HepG2 (cell line): ENCODE data around the gene PLA2G4F. TPM values are rescaled to one million over a fixed set of nuclear protein-coding genes. Genes with fewer than 3 reads are reported as not detected.

Source experiments
- ATAC-seq: fragments of 200-7000 bp; cut with Tn5 transposase; 3 replicates; pipeline ENCODE4 v1.9.1; 2020; ENCODE audit warnings: mild to moderate bottlenecking, moderate library complexity
- BruUV-seq: library from RNA; stranded (reverse); fragments of 400-500 nt; replicated peaks from 2 replicates; lab custom pipeline; 2021; lab: Mats Ljungman, UMichigan
- CTCF ChIA-PET: fragments of 300-600 bp; formaldehyde crosslinking; extraction: SDS; loops from one replicate; lab custom pipeline; 2021; ENCODE audit warnings: low total read pairs, inconsistent platforms, low intra/inter-chr PET ratio; lab: Yijun Ruan, JAX
- POLR2A ChIA-PET: fragments of 350-600 bp; sonication (Branson Sonifier 250); formaldehyde crosslinking; loops from one replicate; lab custom pipeline; 2020; ENCODE audit warnings: antibody characterized with exemption, inconsistent platforms; lab: Yijun Ruan, JAX
- DNase-seq: peaks from one replicate; pipeline ENCODE4 v3.0.0-alpha.2; 2015; ENCODE audit warnings: low spot score
- FAIRE-seq: peaks from 3 replicates; lab custom pipeline; 2011; peaks lifted over from hg19 to GRCh38; lab: Jason Lieb, UNC
- H2AFZ ChIP-seq: one replicate; pipeline ENCODE4 v1.6.1; 2011; ENCODE audit warnings: low read length, inconsistent platforms
- H3K27ac ChIP-seq: fragments of 300-600 bp; 3 replicates; pipeline ENCODE4 v1.8.0; 2011; ENCODE audit warnings: mixed run types, mild to moderate bottlenecking, mixed read lengths, low read length, inconsistent platforms; ENCODE audit not compliant: insufficient read depth; ENCODE audit errors: extremely low read length
- H3K27me3 ChIP-seq, 2 experiments: fragments of 200-600 bp in 1 of 2; 2 replicates in 1 of 2; 3 replicates in 1 of 2; pipeline versions ENCODE4 v1.6.0 to v1.8.0; 2011; ENCODE audit warnings: low read length in 2 of 2, mild to moderate bottlenecking in 2 of 2, moderate library complexity in 2 of 2, inconsistent platforms in 1 of 2; ENCODE audit not compliant: insufficient read depth in 2 of 2, control insufficient read depth in 1 of 2
- H3K36me3 ChIP-seq, 2 experiments: fragments of 200-600 bp in 1 of 2; replicated peaks in 1 of 2; 2 replicates in 1 of 2; 3 replicates in 1 of 2; pipeline versions ENCODE4 v1.5.1 to v1.8.0; 2011; ENCODE audit warnings: low read length in 2 of 2, inconsistent platforms in 1 of 2; ENCODE audit not compliant: insufficient read depth in 2 of 2, control insufficient read depth in 1 of 2
- H3K4me1 ChIP-seq: 2 replicates; pipeline ENCODE4 v1.5.1; 2012; ENCODE audit warnings: low read length, inconsistent platforms; ENCODE audit not compliant: insufficient read depth
- H3K4me2 ChIP-seq: 2 replicates; pipeline ENCODE4 v1.6.0; 2011; ENCODE audit warnings: low read depth, low read length, inconsistent platforms
- H3K4me3 ChIP-seq, 3 experiments: fragments of 200-600 bp in 1 of 3; sonication (generic), shearing (Covaris generic) in 1 of 3; replicated peaks in 1 of 3; 2 replicates each; pipeline ENCODE4 v1.5.1; 2011 to 2016; ENCODE audit warnings: low read length in 3 of 3, inconsistent platforms in 2 of 3, low read depth in 2 of 3, mild to moderate bottlenecking in 2 of 3, control low read depth in 1 of 3, mixed read lengths in 1 of 3; ENCODE audit not compliant: insufficient read depth in 1 of 3
- H3K79me2 ChIP-seq: one replicate; pipeline ENCODE4 v1.6.1; 2011; ENCODE audit warnings: low read length, inconsistent platforms; ENCODE audit not compliant: insufficient read depth
- H3K9ac ChIP-seq: 2 replicates; pipeline ENCODE4 v1.6.0; 2011; ENCODE audit warnings: mild to moderate bottlenecking, low read depth, low read length, inconsistent platforms; ENCODE audit not compliant: insufficient read depth
- H3K9me3 ChIP-seq: 2 replicates; pipeline ENCODE4 v1.5.1; 2012; ENCODE audit warnings: mild to moderate bottlenecking, low read length
- H4K20me1 ChIP-seq: 2 replicates; pipeline ENCODE4 v1.6.0; 2011; ENCODE audit warnings: inconsistent platforms, mild to moderate bottlenecking, low read length, moderate library complexity; ENCODE audit not compliant: insufficient read depth
- ARID4A ChIP-seq: sonication (generic); formaldehyde crosslinking; IDR thresholded peaks from 2 replicates; pipeline ENCODE4 v1.5.0; 2020; ENCODE audit warnings: mild to moderate bottlenecking, missing genetic modification reagents, borderline replicate concordance
- CBX1 ChIP-seq: IDR thresholded peaks from one replicate; pipeline ENCODE4 v1.6.1; 2016; ENCODE audit warnings: antibody characterized with exemption, low read depth
- CEBPB ChIP-seq: IDR thresholded peaks from 2 replicates; pipeline ENCODE4 v1.6.1; 2011; ENCODE audit warnings: low read depth, low read length, improper control_type of control experiment, borderline replicate concordance
- CSRNP1 ChIP-seq: sonication (generic); formaldehyde crosslinking; IDR thresholded peaks from 2 replicates; pipeline ENCODE4 v1.8.1; 2023; ENCODE audit warnings: mild to moderate bottlenecking, missing genetic modification reagents
- FOXO4 ChIP-seq: sonication (generic); formaldehyde crosslinking; conservative IDR thresholded peaks from 2 replicates; pipeline ENCODE4 v1.8.1; 2023; ENCODE audit warnings: missing genetic modification reagents
- HNRNPLL ChIP-seq: fragments of 200-400 bp; formaldehyde crosslinking; IDR thresholded peaks from 2 replicates; pipeline ENCODE4 v1.6.1; 2017; ENCODE audit warnings: mild to moderate bottlenecking, low read depth, low read length; ENCODE audit not compliant: poor library complexity, severe bottlenecking
- JUN ChIP-seq: sonication (generic); formaldehyde crosslinking; IDR thresholded peaks from 2 replicates; pipeline ENCODE4 v1.4.0; 2020; ENCODE audit warnings: mild to moderate bottlenecking, missing genetic modification reagents
- JUNB ChIP-seq: sonication (generic); formaldehyde crosslinking; IDR thresholded peaks from 2 replicates; pipeline ENCODE4 v1.8.0; 2022; ENCODE audit warnings: missing genetic modification reagents, mild to moderate bottlenecking, borderline replicate concordance
- RAD21 ChIP-seq: fragments of 450-650 bp; formaldehyde crosslinking; IDR thresholded peaks from 2 replicates; pipeline ENCODE4 v1.5.0; 2020; ENCODE audit warnings: mild to moderate bottlenecking
- TBX3 ChIP-seq: fragments of 450-650 bp; IDR thresholded peaks from 2 replicates; pipeline ENCODE4 v1.6.1; 2017; ENCODE audit warnings: antibody characterized with exemption, mild to moderate bottlenecking, inconsistent platforms, borderline replicate concordance
- TSC22D2 ChIP-seq: sonication (generic); formaldehyde crosslinking; IDR thresholded peaks from 2 replicates; pipeline ENCODE4 v1.5.1; 2020; ENCODE audit warnings: missing genetic modification reagents, mild to moderate bottlenecking, borderline replicate concordance
- ZNF282 ChIP-seq: fragments of 450-650 bp; IDR thresholded peaks from 2 replicates; pipeline ENCODE4 v1.6.1; 2018; ENCODE audit not compliant: partially characterized antibody
- ZNF431 ChIP-seq: sonication (generic); formaldehyde crosslinking; IDR thresholded peaks from 2 replicates; pipeline ENCODE4 v1.9.0; 2022; ENCODE audit warnings: missing genetic modification reagents, low read depth, mild to moderate bottlenecking, borderline replicate concordance
- ZNF496 ChIP-seq: sonication (generic); formaldehyde crosslinking; IDR thresholded peaks from 2 replicates; pipeline ENCODE4 v1.8.1; 2023; ENCODE audit warnings: mild to moderate bottlenecking, moderate library complexity, missing genetic modification reagents; ENCODE audit not compliant: insufficient replicate concordance
- ZNF501 ChIP-seq: sonication (generic); formaldehyde crosslinking; IDR thresholded peaks from 2 replicates; pipeline ENCODE4 v1.5.1; 2020; ENCODE audit warnings: mild to moderate bottlenecking, moderate library complexity, missing genetic modification reagents
- ZNF709 ChIP-seq: sonication (generic); formaldehyde crosslinking; IDR thresholded peaks from 2 replicates; pipeline ENCODE4 v1.5.0; 2020; ENCODE audit warnings: mild to moderate bottlenecking, missing genetic modification reagents
- WGBS: methylation state at CpG from one replicate; pipeline ENCODE4 v1.1.6; 2017; ENCODE audit warnings: low lambda C conversion rate; 5-methylcytosine and 5-hydroxymethylcytosine counted together
- in situ Hi-C: cut with HindIII; loops from 2 replicates; pipeline ENCODE4 v1.10.0; 2017; ENCODE audit warnings: low pct_unique_long_range_greater_than_20kb; ENCODE audit not compliant: extremely low pct_ligation_motif_present
- intact Hi-C: fragments of 100-400 bp; cut with micrococcal nuclease; formaldehyde crosslinking; loops from one replicate; pipeline ENCODE4 v1.10.0; 2022; ENCODE audit not compliant: unreplicated experiment
- polyA plus RNA-seq, 8 experiments: library from polyadenylated mRNA; depleted of rRNA in 3 of 8; stranded (reverse) in 7 of 8; unstranded in 1 of 8; fragments of >200 nt; fragmentation: Illumina TruSeq in 4 of 8; extraction: Trizol in 4 of 8; gene quantifications; 2 replicates each; pipeline versions ENCODE4 v1.2.1 to v1.2.3, GENCODE V29; 2011 to 2016; ENCODE audit warnings: low read depth in 4 of 8, missing spikeins in 1 of 8, mixed read lengths in 1 of 8; ENCODE audit not compliant: insufficient read depth in 1 of 8
- total RNA-seq, 5 experiments: library from RNA; depleted of rRNA; stranded (reverse); fragments of >200 nt; fragmentation: Illumina TruSeq; extraction: Trizol; gene quantifications; 2 replicates each; pipeline ENCODE4 v1.2.3, GENCODE V29; 2016; ENCODE audit warnings: low read depth in 1 of 5
- TF ChIP-seq, protein P1 (sequence below): fragments of 450-650 bp; IDR thresholded peaks from 2 replicates; pipeline ENCODE4 v1.6.1; 2017

Gene PLA2G4F
- total and polyA plus RNA-seq, 2 of the 13 experiments (the other 11 are each of a cell fraction or from before 2014, with no cell fraction given), result 0.07 TPM; not detected in 1

GRCh38 chr15:42185801-42186200, 29.4 kb upstream of the PLA2G4F start:
- no peak overlapping the region for H3K27ac ChIP-seq
- intact Hi-C loops (no loop called here), in situ Hi-C loops (no loop called here)
- TF ChIP-seq ZNF709 (CRISPR knock-in tag) (no peak), ZNF282 (no peak), TSC22D2 (no peak), CBX1 (no peak), ARID4A (CRISPR knock-in tag) (no peak), FOXO4 (CRISPR knock-in tag) (no peak), ZNF501 (CRISPR knock-in tag) (no peak), CSRNP1 (CRISPR knock-in tag) (no peak), JUNB (CRISPR knock-in tag) (no peak), TBX3 (no peak), CEBPB (no peak), HNRNPLL (no peak), ZNF431 (no peak), JUN (no peak), ZNF496 (no peak), RAD21 (CRISPR knock-in tag) (no peak)
- TF ChIP-seq, protein P1, sequence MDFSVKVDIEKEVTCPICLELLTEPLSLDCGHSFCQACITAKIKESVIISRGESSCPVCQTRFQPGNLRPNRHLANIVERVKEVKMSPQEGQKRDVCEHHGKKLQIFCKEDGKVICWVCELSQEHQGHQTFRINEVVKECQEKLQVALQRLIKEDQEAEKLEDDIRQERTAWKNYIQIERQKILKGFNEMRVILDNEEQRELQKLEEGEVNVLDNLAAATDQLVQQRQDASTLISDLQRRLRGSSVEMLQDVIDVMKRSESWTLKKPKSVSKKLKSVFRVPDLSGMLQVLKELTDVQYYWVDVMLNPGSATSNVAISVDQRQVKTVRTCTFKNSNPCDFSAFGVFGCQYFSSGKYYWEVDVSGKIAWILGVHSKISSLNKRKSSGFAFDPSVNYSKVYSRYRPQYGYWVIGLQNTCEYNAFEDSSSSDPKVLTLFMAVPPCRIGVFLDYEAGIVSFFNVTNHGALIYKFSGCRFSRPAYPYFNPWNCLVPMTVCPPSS, result no peak
- no TSS peak for BruUV-seq
- no peak overlapping the region for H2AFZ ChIP-seq
- H3K4me1 ChIP-seq, result peaks cover 13% of the 10 kb centered on the region; the same call in 1 of the 2 replicates
- no peaks in the 10 kb centered on the region; a peak in 1 of 5 replicates for H3K27me3 ChIP-seq
- peaks cover 14 to 62% of the 10 kb centered on the region in 2 experiments for H3K36me3 ChIP-seq
- WGBS, result 100% methylated on average over 1 of the region's 1 CpG
- FAIRE-seq (no peak), ATAC-seq (no peak), DNase-seq (no peak)
- no peaks in the 10 kb centered on the region for H4K20me1 ChIP-seq
- no peak overlapping the region for H3K9ac ChIP-seq
- no peaks in the 10 kb centered on the region for H3K79me2 ChIP-seq
- H3K4me3 ChIP-seq, result no peak overlapping the region
- CTCF ChIA-PET, result no interaction called here
- no peak overlapping the region for H3K4me2 ChIP-seq
- no peaks in the 10 kb centered on the region for H3K9me3 ChIP-seq
- POLR2A ChIA-PET, result no interaction called here
